G401 (cell line): ENCODE results near the gene KIF3B. TPM values are rescaled to one million over a fixed set of nuclear protein-coding genes. Genes with fewer than 3 reads are reported as not detected.
A peak's percentile ranks its signal among the peaks of the same experiment; 100 is the strongest.
"Not testable (repeated sequence)": the region's sequence is repeated elsewhere in the genome, so short reads cannot be mapped to it uniquely, and the experiment has no call there.

Experiments used
- DNase-seq: peaks from one replicate; pipeline ENCODE4 v3.0.0-alpha.2; 2015; ENCODE audit warnings: low spot score
- in situ Hi-C: cut with HindIII; loops from 2 replicates; pipeline ENCODE4 v1.10.0; 2016; ENCODE audit warnings: low sequenced_read_pairs, mixed read lengths
- total RNA-seq: library from RNA; depleted of rRNA; stranded (reverse); fragments of >200 nt; shearing (Covaris generic); gene quantifications from 2 replicates; pipeline ENCODE4 v1.2.3, GENCODE V29; 2014

Gene KIF3B
- total RNA-seq, 1 experiment from 2014 or later = 19.1 TPM

GRCh38 chr20:32350421-32350820 is 73.0 kb downstream of the KIF3B start:
- in situ Hi-C loops = no loop called here
- DNase-seq = no peak

GRCh38 chr20:32352121-32352720 is 74.8 kb downstream of the KIF3B start:
- no peak for DNase-seq
- in situ Hi-C loops = no loop called here

- no peak for DNase-seq
- in situ Hi-C loops = no loop called here
Observed at GRCh38 chr20:32353848-32354496, 76.5 kb downstream of the KIF3B start.

GRCh38 chr20:32354592-32355416 is 77.4 kb downstream of the KIF3B start:
- in situ Hi-C loops = no loop called here
- DNase-seq = no peak

GRCh38 chr20:32355417-32355841 is 78.0 kb downstream of the KIF3B start:
- in situ Hi-C loops = no loop called here
- no peak for DNase-seq

GRCh38 chr20:32355907-32356621 is 78.6 kb downstream of the KIF3B start:
- in situ Hi-C loops, DNase-seq: not testable (repeated sequence)

GRCh38 chr20:32356622-32357374 is 79.3 kb downstream of the KIF3B start:
- DNase-seq = no peak
- in situ Hi-C loops = no loop called here

- in situ Hi-C loops = no loop called here
- DNase-seq = no peak
Observed at GRCh38 chr20:32357375-32357868, 80.0 kb downstream of the KIF3B start.

GRCh38 chr20:32357869-32358631 is 80.6 kb downstream of the KIF3B start, which contains the start of gene ASXL1:
Gene ASXL1 (plus strand): TSS chr20:32358331. CDS start chr20:32358776, 445 bp downstream.
- in situ Hi-C loops = no loop called here
- DNase-seq = peak; percentile 96

- in situ Hi-C loops = no loop called here
- no peak for DNase-seq
Observed at GRCh38 chr20:32358632-32358882, 81.1 kb downstream of the KIF3B start.

GRCh38 chr20:32358883-32359632 is 81.6 kb downstream of the KIF3B start:
- in situ Hi-C loops = no loop called here
- DNase-seq = peak; percentile 56

- in situ Hi-C loops = no loop called here
Observed at GRCh38 chr20:32359633-32360332, 82.3 kb downstream of the KIF3B start.

GRCh38 chr20:32360333-32360634 is 82.8 kb downstream of the KIF3B start:
- in situ Hi-C loops = no loop called here
- DNase-seq = no peak

More at GRCh38 chr20:32359633-32360332, 82.3 kb downstream of the KIF3B start:
- DNase-seq = no peak

- no peak for DNase-seq
- in situ Hi-C loops = no loop called here
Observed at GRCh38 chr20:32362901-32363364, 85.5 kb downstream of the KIF3B start.

- no peak for DNase-seq
- in situ Hi-C loops = no loop called here
Observed at GRCh38 chr20:32363492-32363891, 86.0 kb downstream of the KIF3B start.

GRCh38 chr20:32364554-32365208 is 87.2 kb downstream of the KIF3B start:
- in situ Hi-C loops = no loop called here
- peak; percentile 40 for DNase-seq

- in situ Hi-C loops = no loop called here
- peak; percentile 72 for DNase-seq
Observed at GRCh38 chr20:32365564-32365963, 88.1 kb downstream of the KIF3B start.
